Pancreas (tissue), 10 donors: ENCODE data around the gene LZTS3. TPM values are rescaled to one million over a fixed set of nuclear protein-coding genes. Genes with fewer than 3 reads are reported as not detected.

ENCODE experiments used
- ATAC-seq, 4 donors: fragments of 200-7000 bp; cut with Tn5 transposase; one replicate each; pipeline versions ENCODE4 v1.8.0 to v1.9.1; 2020; ENCODE audit warnings: mild to moderate bottlenecking in 4 of 4, moderate library complexity in 4 of 4
- DNase-seq, 6 donors: peaks; one replicate each; pipeline ENCODE4 v3.0.0-alpha.2; 2020
- FAIRE-seq: peaks from 2 replicates; lab custom pipeline; 2012; peaks lifted over from hg19 to GRCh38; lab: Jason Lieb, UNC
- H3K27ac ChIP-seq, 4 donors: fragments of 200-600 bp; sonication (generic); 1 replicate in 3 of 4; 2 replicates in 1 of 4; pipeline versions ENCODE4 v1.5.0 to v1.8.0; 2020
- H3K27me3 ChIP-seq, 4 donors: fragments of 200-600 bp; one replicate each; pipeline ENCODE4 v1.8.0; 2021
- H3K36me3 ChIP-seq, 3 donors: fragments of 200-600 bp; sonication (generic) in 1 of 3; one replicate each; pipeline versions ENCODE4 v1.5.0 to v1.8.0; 2020 to 2021
- H3K4me1 ChIP-seq, 3 donors: fragments of 200-600 bp; one replicate each; pipeline ENCODE4 v1.8.0; 2021
- H3K4me3 ChIP-seq, 4 donors: fragments of 200-600 bp; sonication (generic) in 2 of 4; one replicate each; pipeline versions ENCODE4 v1.5.0 to v1.8.0; 2020 to 2021
- H3K9me3 ChIP-seq, 4 donors: fragments of 200-600 bp; one replicate each; pipeline ENCODE4 v1.8.0; 2021
- WGBS, 2 donors: extraction: QIAGEN DNeasy Blood & Tissue Kit; methylation state at CpG; one replicate each; pipeline ENCODE4 v1.1.7; 2013; 5-methylcytosine and 5-hydroxymethylcytosine counted together
- intact Hi-C, 3 donors: fragments of 100-400 bp; cut with DNase I; formaldehyde crosslinking; loops; one replicate each; pipeline versions ENCODE4 v1.11.1 to v1.14.2; 2022
- polyA plus RNA-seq, 2 donors: library from polyadenylated mRNA; stranded (reverse); fragments of 200-250 nt; gene quantifications; one replicate each; pipeline ENCODE4 v1.2.3, GENCODE V29; 2013
- total RNA-seq, 6 donors: library from RNA; stranded (reverse); fragmentation: NEBNext Ultra II Directional in 4 of 6; extraction: Animal tissue kit (Norgen Biotek cat#: 25700) in 4 of 6; gene quantifications; one replicate each; pipeline versions ENCODE4 v1.2.1 to v1.2.4, GENCODE V29; 2021 to 2023
- TF ChIP-seq, protein P1 (sequence below), 4 donors: fragments of 200-600 bp; sonication (generic) in 3 of 4; IDR thresholded peaks; one replicate each; pipeline versions ENCODE4 v1.5.0 to v1.8.0; 2021; ENCODE audit warnings: antibody characterized with exemption in 4 of 4
- donor health status: healthy with polysubstance abuse.
- donor health status: DM: no; HTN: no; CAD: no; lungs with moderate emphysema.
- donor health status: DM: no; HTN: no; CAD: no.
- donor health status: control.
- donor health status: control.
- donor health status: Bipolar disorder and iron deficiency.
- donor health status: DM: yes; HTN: yes; CAD: no.
- donor health status: DM: no; HTN: no; CAD: no.
- donor health status: DM: no; HTN: no; CAD: no.
- donor health status: DM: yes; HTN: yes; CAD: no.

LZTS3 gene
- total and polyA plus RNA-seq, 8 donors, result 17.5 to 30.5 (median 18.7) TPM

DNA sequence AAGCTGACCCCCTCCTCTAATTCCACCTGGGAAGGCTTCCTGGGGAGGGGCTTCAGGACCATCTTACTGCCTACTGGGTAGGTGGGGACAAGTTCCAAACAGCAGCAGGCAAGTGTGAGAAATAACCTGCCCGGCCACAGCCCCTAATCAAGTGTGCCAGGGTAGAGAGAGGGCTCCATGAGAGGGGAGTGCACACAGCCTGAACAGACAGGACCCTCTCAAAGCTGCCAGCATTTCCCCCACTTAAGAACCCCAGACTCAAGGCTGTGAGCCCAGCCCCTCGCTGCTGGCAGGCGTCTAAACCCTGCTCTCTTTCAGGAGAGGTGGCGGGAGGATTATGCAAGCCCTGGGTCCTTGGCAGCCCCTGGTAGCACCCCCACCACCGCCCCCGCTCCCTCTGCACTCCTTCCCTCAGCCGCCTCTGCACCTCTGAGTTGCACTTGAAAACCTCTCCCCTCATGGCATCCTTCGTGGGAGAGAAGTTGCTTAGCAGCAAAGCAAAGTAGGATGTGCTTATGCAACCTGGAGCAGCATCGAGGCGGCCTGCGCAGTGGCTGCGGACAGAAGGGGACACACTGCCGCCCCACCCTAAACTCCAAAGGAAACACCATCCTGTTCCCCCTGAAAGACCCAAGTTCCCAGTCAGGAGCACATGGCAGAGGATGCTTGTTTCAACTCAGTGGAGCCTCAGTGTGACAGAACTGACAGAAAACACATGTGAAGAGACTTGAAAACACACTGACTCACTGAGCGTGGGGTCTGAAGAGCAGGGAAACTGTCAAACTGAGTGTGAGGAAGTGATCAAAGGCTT, 20.7 kb upstream of the LZTS3 start:
- TF ChIP-seq, protein P1, sequence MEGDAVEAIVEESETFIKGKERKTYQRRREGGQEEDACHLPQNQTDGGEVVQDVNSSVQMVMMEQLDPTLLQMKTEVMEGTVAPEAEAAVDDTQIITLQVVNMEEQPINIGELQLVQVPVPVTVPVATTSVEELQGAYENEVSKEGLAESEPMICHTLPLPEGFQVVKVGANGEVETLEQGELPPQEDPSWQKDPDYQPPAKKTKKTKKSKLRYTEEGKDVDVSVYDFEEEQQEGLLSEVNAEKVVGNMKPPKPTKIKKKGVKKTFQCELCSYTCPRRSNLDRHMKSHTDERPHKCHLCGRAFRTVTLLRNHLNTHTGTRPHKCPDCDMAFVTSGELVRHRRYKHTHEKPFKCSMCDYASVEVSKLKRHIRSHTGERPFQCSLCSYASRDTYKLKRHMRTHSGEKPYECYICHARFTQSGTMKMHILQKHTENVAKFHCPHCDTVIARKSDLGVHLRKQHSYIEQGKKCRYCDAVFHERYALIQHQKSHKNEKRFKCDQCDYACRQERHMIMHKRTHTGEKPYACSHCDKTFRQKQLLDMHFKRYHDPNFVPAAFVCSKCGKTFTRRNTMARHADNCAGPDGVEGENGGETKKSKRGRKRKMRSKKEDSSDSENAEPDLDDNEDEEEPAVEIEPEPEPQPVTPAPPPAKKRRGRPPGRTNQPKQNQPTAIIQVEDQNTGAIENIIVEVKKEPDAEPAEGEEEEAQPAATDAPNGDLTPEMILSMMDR (IDR thresholded peaks at IDR 0.05), result no peak
- FAIRE-seq (no peak), ATAC-seq (no peak), DNase-seq (peak in 1 of 6 donors; percentile 35)
- Histone ChIP-seq H3K4me3 (no peak overlapping the region), H3K27me3 (no peaks in the 10 kb centered on the region), H3K36me3 (peaks cover 3 to 50% (median 26%) of the 10 kb centered on the region in 3 donors), H3K4me1 (no peaks in the 10 kb centered on the region), H3K27ac (no peak overlapping the region), H3K9me3 (no peaks in the 10 kb centered on the region)
- intact Hi-C loops, result no loop called here
- 95 to 98% methylated on average over 14 of the region's 14 CpGs for WGBS, 2 donors

GRCh38 chr20:3192226-3193015, 19.1 kb upstream of the LZTS3 start:
- H3K9me3 ChIP-seq, result no peaks in the 10 kb centered on the region
- DNase-seq, result peak in 1 of 6 donors; percentile 19
- no peak for ATAC-seq
- no peaks in the 10 kb centered on the region for H3K27me3 ChIP-seq
- peaks cover 3 to 44% (median 26%) of the 10 kb centered on the region in 3 donors for H3K36me3 ChIP-seq
- H3K27ac ChIP-seq, result no peak overlapping the region
- no peak for FAIRE-seq
- 90 to 93% methylated on average over 18 of the region's 18 CpGs for WGBS, 2 donors
- H3K4me3 ChIP-seq, result no peak overlapping the region
- TF ChIP-seq, protein P1 (IDR thresholded peaks at IDR 0.05), result no peak
- intact Hi-C loops, result no loop called here
- H3K4me1 ChIP-seq, result no peaks in the 10 kb centered on the region

GRCh38 chr20:3190681-3191111, 17.3 kb upstream of the LZTS3 start:
- ATAC-seq, result no peak
- DNase-seq, result peak in 1 of 6 donors; percentile 69
- no peak for FAIRE-seq

DNA sequence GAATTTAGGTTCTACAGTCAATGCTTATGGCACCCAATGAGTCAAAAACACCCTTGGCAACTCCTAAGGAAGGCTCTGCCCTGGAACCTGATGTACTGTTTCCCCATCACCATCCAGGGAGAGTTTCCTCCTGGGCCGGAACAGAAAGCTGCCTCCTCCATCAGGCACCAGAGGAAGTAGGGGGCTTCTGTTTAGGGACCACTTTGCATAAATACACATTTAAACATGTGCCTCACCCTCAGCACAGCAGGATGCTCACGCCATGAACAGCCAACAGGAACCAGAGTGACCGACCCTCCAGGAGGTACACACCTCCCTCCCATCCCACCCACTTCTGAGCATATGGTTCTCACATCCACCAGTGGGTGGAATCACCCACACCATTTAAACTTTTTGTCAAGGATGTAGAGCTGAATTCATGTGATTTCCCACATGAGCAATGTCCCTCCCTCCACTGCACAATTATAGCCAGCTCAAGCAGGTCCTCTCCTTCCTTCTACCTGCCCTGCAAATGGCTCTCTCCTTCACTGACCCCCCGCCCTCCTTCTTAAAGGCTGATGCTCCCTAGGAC, 16.3 kb upstream of the LZTS3 start:
- peak in 1 of 6 donors; percentile 4 for DNase-seq
- no peaks in the 10 kb centered on the region for H3K4me1 ChIP-seq
- intact Hi-C loops, result no loop called here
- H3K27me3 ChIP-seq, result no peaks in the 10 kb centered on the region
- H3K27ac ChIP-seq, result no peak overlapping the region
- TF ChIP-seq, protein P1 (IDR thresholded peaks at IDR 0.05), result no peak
- WGBS, 2 donors, result 86 to 91% methylated on average over 4 of the region's 4 CpGs
- H3K36me3 ChIP-seq, result peaks cover 0 to 34% (median 19%) of the 10 kb centered on the region in 3 donors
- H3K9me3 ChIP-seq, result no peaks in the 10 kb centered on the region
- FAIRE-seq, result no peak
- no peak for ATAC-seq
- no peak overlapping the region for H3K4me3 ChIP-seq

More at GRCh38 chr20:3190681-3191111, 17.3 kb upstream of the LZTS3 start:
- H3K4me1 ChIP-seq, result no peaks in the 10 kb centered on the region
- no peak overlapping the region for H3K4me3 ChIP-seq
- no peaks in the 10 kb centered on the region for H3K9me3 ChIP-seq
- intact Hi-C loops, result no loop called here
- peaks cover 3 to 42% (median 26%) of the 10 kb centered on the region in 3 donors for H3K36me3 ChIP-seq
- WGBS, 2 donors, result 91 to 92% methylated on average over 14 of the region's 14 CpGs
- no peak overlapping the region for H3K27ac ChIP-seq
- H3K27me3 ChIP-seq, result no peaks in the 10 kb centered on the region
- TF ChIP-seq, protein P1 (IDR thresholded peaks at IDR 0.05), result no peak
